GM12891 (cell line): ENCODE measurements around the gene RAMP2.

Source experiments
- POLR2A ChIP-seq: IDR thresholded peaks from 2 replicates; pipeline ENCODE4 v1.6.1; 2011; ENCODE audit warnings: low read depth, low read length, control low read depth
- POLR2AphosphoS5 ChIP-seq: IDR thresholded peaks from 2 replicates; pipeline ENCODE4 v1.6.1; 2011; ENCODE audit warnings: low read depth, low read length, control low read depth
- TAF1 ChIP-seq: IDR thresholded peaks from 2 replicates; pipeline ENCODE4 v1.6.1; 2011; ENCODE audit warnings: low read depth, low read length, control low read depth

DNA sequence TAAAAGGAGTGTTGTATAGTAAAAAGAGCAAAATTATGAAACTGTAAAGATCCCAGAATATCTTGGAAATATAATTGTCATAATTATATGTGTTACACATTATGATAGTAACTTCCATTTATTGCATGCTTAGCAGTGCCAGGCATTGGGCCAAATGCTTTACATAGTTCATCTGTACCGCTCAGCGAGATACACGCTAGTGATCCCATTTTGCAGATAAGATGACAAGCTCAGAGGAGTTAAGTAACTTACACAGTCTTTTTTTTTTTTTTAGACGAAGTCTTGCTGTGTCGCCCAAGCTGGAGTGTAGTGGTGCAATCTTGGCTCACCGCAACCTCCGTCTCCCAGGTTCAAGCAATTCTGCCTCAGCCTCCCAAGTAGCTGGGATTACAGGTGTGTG lies 9.4 kb upstream of the RAMP2 start:
- no peak for TF ChIP-seq POLR2AphosphoS5
- TF ChIP-seq POLR2A: no peak
- TF ChIP-seq TAF1: no peak
